Measurements from ENCODE around the gene ENDOU.
A peak's percentile ranks its signal among the peaks of the same experiment; 100 is the strongest.

ENDOU gene

DNA sequence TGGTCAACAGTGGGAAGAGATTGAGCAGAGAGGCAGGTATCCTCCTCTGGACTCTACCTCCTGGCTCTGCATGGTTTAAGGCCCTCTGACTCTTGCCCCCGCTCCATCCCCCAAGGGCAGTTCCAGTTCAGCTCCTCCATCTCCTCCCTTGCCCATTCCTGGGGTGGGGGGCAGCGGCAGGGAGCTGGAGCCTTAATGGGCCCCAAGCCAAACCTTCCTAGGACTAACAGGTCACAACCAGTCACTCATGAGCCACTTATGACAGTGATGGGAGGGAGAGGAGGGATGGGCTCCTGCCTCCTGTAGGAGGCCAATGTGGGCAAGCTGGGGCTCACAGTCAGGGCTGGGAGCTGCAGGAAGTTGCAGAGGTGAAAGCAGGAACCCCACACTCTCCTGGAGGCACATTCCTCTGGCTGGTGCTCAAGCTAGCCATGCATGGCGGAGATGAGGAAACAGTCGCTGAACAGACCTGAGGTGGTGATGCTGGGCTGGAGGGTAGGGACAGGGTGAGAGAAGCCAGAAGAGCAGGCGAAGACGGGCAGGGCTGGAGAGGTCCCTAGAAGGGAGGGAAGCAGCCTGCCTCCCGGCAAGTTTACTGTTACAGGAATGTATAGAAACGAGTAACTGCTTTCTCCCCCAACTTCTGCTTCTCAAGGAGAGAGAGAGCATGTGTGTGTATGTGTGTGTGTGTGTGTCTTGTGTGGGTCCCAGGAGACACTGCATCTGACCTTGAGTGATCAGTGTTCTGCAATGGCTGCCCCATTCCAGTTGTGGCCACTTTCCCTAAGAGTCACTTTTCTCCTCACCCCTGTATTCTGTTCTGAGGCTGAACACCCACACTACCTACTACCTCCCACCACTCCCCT, 38.4 kb upstream of the ENDOU start:
- TF ChIP-seq, protein P1, sequence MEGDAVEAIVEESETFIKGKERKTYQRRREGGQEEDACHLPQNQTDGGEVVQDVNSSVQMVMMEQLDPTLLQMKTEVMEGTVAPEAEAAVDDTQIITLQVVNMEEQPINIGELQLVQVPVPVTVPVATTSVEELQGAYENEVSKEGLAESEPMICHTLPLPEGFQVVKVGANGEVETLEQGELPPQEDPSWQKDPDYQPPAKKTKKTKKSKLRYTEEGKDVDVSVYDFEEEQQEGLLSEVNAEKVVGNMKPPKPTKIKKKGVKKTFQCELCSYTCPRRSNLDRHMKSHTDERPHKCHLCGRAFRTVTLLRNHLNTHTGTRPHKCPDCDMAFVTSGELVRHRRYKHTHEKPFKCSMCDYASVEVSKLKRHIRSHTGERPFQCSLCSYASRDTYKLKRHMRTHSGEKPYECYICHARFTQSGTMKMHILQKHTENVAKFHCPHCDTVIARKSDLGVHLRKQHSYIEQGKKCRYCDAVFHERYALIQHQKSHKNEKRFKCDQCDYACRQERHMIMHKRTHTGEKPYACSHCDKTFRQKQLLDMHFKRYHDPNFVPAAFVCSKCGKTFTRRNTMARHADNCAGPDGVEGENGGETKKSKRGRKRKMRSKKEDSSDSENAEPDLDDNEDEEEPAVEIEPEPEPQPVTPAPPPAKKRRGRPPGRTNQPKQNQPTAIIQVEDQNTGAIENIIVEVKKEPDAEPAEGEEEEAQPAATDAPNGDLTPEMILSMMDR (IDR thresholded peaks at IDR 0.05; ENCODE audit: control insufficient read depth, extremely low read depth, insufficient read depth), result no peak
- H3K4me3 ChIP-seq (ENCODE audit: low read depth, low read length), result no peak overlapping the region
- DNase-seq (ENCODE audit: low read depth), result no peak

DNA sequence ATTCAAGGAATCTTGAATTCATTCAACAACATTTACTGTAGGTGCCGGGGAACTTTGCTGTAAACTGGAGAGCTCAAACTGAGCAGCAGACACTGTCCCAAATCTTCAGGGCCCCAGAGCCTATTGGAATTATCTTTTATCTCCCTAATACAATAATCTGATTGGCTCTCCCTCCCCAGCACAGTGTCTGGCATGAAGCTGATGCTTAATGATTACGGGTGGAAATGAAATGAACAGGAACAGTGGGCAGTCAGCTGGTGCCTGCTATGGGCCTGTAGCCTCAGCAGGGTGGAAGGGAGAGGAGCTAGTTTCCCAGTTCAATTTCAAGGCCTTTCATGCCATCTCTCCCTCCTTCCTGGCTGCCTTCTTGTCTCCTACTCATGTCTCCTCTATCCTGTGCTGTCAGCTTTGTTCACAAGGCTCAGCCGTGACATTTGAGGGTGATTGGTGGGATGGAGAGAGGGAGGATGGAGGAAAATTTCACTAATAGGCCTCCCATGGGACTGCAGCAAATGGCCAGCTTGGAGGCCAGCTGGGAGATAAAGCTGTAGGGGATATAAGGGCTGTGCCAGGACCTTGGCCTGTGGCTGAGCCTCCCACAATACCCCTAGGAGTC, 37.7 kb upstream of the ENDOU start:
- H3K4me3 ChIP-seq (ENCODE audit: low read depth, low read length), result no peak overlapping the region
- TF ChIP-seq, protein P1 (IDR thresholded peaks at IDR 0.05; ENCODE audit: control insufficient read depth, extremely low read depth, insufficient read depth), result no peak
- no peak for DNase-seq (ENCODE audit: low read depth)

DNA sequence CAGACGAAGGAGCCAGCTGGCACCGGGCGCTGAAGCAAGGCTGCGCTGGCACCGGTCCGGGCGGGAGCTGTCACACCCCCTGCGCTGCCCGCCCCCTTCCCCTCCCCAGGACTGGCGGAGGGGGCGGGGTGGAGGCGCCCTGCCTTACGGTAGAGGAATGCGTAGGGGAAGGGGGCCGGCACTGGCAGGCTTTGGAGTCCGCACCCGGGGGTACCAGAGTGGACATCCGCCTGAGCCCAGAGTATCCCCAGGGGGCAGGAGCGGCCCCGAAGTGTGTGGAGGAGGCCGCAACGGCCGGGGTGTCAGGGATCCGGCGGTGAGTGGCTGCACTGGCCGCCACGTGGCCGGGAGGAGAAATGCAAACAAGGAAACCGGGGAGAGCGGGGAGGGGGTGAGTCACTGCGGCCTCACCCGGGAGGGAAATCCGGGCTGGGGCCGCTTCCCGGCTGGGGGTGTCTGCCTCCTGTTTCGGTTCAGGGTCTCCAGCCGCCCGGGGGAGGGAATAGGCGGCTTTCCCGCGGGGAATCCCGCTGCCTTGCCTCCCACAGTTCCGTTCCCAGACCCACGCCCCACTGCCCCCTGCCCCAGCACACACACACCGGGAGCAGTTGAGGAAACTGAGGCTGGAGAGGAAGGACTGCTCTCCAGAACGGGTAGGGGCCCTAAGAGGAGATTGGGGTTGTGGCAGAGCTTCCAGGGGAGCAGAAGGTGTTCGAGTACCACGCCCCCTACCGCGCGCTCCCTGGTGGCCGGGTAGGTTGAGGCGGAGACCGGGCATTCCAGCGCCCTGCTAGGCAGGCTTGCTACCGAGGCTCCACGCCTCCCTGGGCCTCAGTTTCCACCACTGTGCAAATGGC, 33.8 kb upstream of the ENDOU start, which contains the start of gene RAPGEF3:
Gene RAPGEF3, minus strand, starts transcription at position 47 of the 857 bp plus-strand sequence. CDS start 324 bp downstream, outside the sequence.
- H3K4me3 ChIP-seq (ENCODE audit: low read depth, low read length), result peak within 1 kb of the TSS; percentile 65
- no peak for DNase-seq (ENCODE audit: low read depth)
- TF ChIP-seq, protein P1 (IDR thresholded peaks at IDR 0.05; ENCODE audit: control insufficient read depth, extremely low read depth, insufficient read depth), result peak; percentile 63

DNA sequence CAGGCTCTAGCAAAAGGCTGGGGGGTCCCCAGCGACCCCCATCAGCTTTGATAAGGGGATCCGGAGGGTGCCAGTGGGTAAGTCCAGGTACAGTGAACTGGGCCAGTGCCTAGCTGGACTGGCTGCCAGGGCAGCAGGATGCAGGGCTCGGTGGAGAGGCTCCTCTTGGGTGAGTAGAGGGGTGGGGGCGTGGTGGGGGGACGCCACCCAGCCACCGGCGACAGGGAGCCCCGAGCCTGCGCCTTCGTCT, 33.2 kb upstream of the ENDOU start:
- TF ChIP-seq, protein P1 (IDR thresholded peaks at IDR 0.05; ENCODE audit: control insufficient read depth, extremely low read depth, insufficient read depth), result no peak
- DNase-seq (ENCODE audit: low read depth), result no peak

DNA sequence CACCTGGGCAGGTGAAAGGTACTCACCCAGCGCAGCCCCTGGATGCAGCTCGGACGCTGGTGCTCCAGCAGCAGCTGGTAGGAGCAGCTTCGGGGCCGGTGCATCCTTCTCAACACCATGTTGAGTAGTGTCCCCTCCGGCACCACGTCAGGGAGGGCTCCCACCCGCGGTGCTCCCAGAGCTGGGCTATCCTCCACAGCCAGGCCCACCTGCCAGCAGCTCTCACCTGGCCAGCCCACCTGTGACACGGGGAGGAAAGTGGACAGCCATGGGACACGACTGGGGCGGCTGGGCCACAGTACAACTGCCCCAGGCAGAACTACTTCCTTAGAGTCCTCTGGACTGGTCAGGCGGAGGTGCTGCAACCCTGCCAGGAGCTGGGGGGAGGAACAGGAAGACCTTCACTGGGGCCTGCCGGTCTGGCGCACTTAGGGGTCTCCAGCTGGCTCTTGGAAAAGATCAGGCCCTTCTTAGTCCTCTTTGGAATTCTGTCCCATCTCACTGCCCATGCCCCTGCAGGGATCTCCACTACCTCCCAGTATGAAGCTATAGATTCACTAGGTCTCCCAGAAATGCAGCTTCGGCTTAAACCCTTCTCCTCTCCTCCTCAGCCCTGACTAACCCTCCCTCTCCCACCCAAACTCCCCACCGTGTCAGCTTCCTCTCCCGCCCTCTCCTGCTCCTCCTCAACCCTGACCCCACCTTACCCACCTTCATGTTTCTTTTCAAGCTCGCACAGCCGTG, 32.7 kb upstream of the ENDOU start:
- DNase-seq (ENCODE audit: low read depth), result no peak
- peak overlapping the region; percentile 65 for H3K4me3 ChIP-seq (ENCODE audit: low read depth, low read length)
- TF ChIP-seq, protein P1 (IDR thresholded peaks at IDR 0.05; ENCODE audit: control insufficient read depth, extremely low read depth, insufficient read depth), result no peak

More for the DNA sequence above, 33.2 kb upstream of the ENDOU start:
- H3K4me3 ChIP-seq (ENCODE audit: low read depth, low read length), result peak overlapping the region; percentile 65

DNA sequence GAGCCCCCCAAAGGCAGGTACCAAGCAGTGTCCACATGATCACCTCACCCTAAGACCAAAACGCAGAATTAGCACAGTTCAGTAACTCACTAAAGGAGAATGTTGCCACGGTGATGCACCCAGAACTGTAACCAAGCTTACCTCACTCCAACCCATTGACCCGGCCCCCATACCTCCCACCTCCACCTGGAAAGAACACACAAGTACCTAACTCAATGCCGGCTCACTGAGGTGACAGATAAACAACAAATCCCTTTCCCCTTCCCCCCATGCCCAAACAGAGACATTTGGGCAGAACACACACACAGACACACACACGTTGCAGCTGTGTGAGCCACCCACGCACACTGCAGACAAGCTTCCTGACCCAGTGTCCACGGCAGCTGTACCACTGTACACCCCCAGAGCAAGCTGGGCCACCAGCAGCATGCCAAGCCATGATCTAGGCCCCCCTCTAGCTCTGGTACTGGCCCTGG, 32.1 kb upstream of the ENDOU start:
- DNase-seq (ENCODE audit: low read depth), result no peak
- TF ChIP-seq, protein P1 (IDR thresholded peaks at IDR 0.05; ENCODE audit: control insufficient read depth, extremely low read depth, insufficient read depth), result no peak
- no peak overlapping the region for H3K4me3 ChIP-seq (ENCODE audit: low read depth, low read length)
